ENCODE data around the gene CLEC4M.

DNA sequence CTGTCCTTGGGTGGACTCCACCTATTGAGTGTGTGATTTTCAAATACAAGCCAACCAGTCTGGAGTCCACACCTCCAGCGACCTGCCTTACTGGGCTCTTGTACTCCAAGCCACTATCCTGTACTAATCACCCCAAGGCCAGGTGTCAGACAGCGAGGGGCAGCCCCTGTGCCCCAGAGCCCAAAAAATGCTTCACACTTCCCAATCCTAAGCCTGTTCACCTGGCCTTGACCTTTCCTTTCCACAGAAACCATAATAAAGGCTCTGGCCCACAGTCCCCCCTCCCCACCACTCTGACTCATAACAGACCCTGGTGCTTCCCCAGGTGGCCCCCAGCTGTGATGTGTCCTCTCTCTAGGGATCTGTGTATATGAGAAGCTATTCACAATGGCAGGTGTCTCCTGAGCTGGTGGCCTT, 19.6 kb upstream of the CLEC4M start:
- TF ChIP-seq, protein P1, sequence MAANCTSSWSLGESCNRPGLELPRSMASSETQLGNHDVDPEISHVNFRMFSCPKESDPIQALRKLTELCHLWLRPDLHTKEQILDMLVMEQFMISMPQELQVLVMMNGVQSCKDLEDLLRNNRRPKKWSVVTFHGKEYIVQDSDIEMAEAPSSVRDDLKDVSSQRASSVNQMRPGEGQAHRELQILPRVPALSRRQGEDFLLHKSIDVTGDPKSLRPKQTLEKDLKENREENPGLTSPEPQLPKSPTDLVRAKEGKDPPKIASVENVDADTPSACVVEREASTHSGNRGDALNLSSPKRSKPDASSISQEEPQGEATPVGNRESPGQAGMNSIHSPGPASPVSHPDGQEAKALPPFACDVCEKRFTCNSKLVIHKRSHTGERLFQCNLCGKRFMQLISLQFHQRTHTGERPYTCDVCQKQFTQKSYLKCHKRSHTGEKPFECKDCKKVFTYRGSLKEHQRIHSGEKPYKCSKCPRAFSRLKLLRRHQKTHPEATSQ (tag by site-specific recombination; IDR thresholded peaks at IDR 0.05): no peak
- TF ChIP-seq, protein P2, sequence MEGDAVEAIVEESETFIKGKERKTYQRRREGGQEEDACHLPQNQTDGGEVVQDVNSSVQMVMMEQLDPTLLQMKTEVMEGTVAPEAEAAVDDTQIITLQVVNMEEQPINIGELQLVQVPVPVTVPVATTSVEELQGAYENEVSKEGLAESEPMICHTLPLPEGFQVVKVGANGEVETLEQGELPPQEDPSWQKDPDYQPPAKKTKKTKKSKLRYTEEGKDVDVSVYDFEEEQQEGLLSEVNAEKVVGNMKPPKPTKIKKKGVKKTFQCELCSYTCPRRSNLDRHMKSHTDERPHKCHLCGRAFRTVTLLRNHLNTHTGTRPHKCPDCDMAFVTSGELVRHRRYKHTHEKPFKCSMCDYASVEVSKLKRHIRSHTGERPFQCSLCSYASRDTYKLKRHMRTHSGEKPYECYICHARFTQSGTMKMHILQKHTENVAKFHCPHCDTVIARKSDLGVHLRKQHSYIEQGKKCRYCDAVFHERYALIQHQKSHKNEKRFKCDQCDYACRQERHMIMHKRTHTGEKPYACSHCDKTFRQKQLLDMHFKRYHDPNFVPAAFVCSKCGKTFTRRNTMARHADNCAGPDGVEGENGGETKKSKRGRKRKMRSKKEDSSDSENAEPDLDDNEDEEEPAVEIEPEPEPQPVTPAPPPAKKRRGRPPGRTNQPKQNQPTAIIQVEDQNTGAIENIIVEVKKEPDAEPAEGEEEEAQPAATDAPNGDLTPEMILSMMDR (tag by site-specific recombination; IDR thresholded peaks at IDR 0.05): no peak
- TF ChIP-seq ZNF768 (tag by site-specific recombination; IDR thresholded peaks at IDR 0.05) (no peak), PRDM4 (tag by site-specific recombination; IDR thresholded peaks at IDR 0.05) (no peak), ZNF184 (tag by site-specific recombination; IDR thresholded peaks at IDR 0.05) (no peak), ZFP37 (tag by site-specific recombination; IDR thresholded peaks at IDR 0.05) (no peak), ZBTB7A (tag by site-specific recombination; IDR thresholded peaks at IDR 0.05; ENCODE audit: low read depth) (no peak), ZNF510 (tag by site-specific recombination; IDR thresholded peaks at IDR 0.05; ENCODE audit: insufficient replicate concordance) (no peak)
- TF ChIP-seq, protein P3, sequence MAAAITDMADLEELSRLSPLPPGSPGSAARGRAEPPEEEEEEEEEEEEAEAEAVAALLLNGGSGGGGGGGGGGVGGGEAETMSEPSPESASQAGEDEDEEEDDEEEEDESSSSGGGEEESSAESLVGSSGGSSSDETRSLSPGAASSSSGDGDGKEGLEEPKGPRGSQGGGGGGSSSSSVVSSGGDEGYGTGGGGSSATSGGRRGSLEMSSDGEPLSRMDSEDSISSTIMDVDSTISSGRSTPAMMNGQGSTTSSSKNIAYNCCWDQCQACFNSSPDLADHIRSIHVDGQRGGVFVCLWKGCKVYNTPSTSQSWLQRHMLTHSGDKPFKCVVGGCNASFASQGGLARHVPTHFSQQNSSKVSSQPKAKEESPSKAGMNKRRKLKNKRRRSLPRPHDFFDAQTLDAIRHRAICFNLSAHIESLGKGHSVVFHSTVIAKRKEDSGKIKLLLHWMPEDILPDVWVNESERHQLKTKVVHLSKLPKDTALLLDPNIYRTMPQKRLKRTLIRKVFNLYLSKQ (tag by site-specific recombination; IDR thresholded peaks at IDR 0.05; ENCODE audit: borderline replicate concordance): no peak

Measured in HEK293 (cell line).